ENCODE results near the gene CNOT3. TPM values are rescaled to one million over a fixed set of nuclear protein-coding genes. Genes with fewer than 3 reads are reported as not detected.
A peak's percentile ranks its signal among the peaks of the same experiment; 100 is the strongest.

Gene CNOT3
- total and polyA plus RNA-seq, 2 donors (not counting 3 experiments of a cell fraction or from before 2014, with no cell fraction given), result 20.4 to 74.7 TPM

DNA sequence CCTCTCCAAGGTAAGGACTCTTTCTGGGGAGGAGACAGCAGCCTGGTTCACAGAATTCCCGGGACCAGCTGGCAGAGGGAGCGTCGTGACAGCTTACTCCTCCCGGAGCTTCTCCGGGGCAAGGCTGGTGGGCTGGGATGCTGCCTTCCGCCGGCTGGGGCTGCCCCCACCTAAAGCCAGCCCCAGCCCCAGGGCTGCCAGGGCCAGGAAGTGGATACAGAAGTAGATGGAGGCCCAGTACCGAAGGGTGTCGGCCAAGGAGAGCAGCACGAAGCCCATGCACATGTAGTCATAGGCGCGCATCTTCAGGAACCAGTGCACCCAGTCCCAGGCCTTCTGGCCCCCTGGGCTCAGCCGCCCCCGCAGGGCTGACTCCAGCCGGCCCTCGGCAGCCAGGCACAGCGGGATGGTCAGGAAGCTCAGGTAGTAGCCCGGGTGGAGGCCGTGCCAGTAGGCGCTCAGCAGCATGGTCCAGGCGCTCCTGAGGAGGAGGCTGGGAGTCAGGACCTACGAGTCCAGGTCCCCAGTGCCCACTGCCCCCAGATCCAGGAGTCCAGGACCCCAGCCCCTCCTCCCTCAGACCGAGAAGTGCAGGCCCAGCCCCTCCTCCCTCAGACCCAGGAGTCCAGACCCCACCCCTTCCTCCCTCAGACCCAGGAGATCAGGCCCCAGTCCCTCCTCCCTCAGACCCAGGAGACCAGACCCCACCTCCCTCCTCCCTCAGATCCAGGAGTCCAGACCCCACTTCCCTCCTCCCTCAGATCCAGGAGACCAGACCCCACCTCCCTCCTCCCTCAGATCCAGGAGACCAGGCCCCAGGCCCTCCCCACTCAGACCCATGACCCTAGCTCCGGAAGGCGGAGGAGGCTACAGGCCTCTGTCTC is 36.6 kb downstream of the CNOT3 start:
- no peak overlapping the region for H3K9ac ChIP-seq (replicated peaks; ENCODE audit: extremely low read depth, insufficient read depth, low read length)
- no peak overlapping the region for H2AFZ ChIP-seq (ENCODE audit: low read depth, low read length)
- no peak overlapping the region for H3K4me3 ChIP-seq (replicated peaks in 1 of 3; ENCODE audit: insufficient read depth in 1 of 3, low read depth in 1 of 3, low read length in 3 of 3)
- TF ChIP-seq POLR2AphosphoS5 (IDR thresholded peaks at IDR 0.05; ENCODE audit: insufficient read depth, low read depth, low read length) (peak; percentile 43), EZH2 (IDR thresholded peaks at IDR 0.05; ENCODE audit: borderline replicate concordance, low read depth, low read length, severe bottlenecking) (no peak)
- H3K9me1 ChIP-seq (replicated peaks; ENCODE audit: control insufficient read depth, extremely low read depth, insufficient read depth, low read length), result no peaks in the 10 kb centered on the region
- POLR2A ChIA-PET, result no interaction called here
- intact Hi-C loops (cut with micrococcal nuclease), result no loop called here
- no peak for DNase-seq (ENCODE audit: low read depth, low spot score)
- no peak overlapping the region for H3K4me2 ChIP-seq (ENCODE audit: insufficient read depth, low read length)
- no peaks in the 10 kb centered on the region for H3K79me2 ChIP-seq (ENCODE audit: control insufficient read depth, insufficient read depth, low read length)
- H3K36me3 ChIP-seq (ENCODE audit: control insufficient read depth in 2 of 2, extremely low read depth in 1 of 2, insufficient read depth in 2 of 2, low read length in 2 of 2), result peaks cover 7 to 18% of the 10 kb centered on the region in 2 experiments
- H3K4me1 ChIP-seq (ENCODE audit: control insufficient read depth, extremely low read depth, insufficient read depth, low read length), result no peaks in the 10 kb centered on the region
- CTCF ChIA-PET, result interaction anchor here (1.0 to 2.3 kb wide), 4 partner anchors 15 to 92 kb away, joined by 3 to 5 read pairs (median 4); partner anchors contain the start of gene MBOAT7
- dilution Hi-C loops (cut with MboI; ENCODE audit: extremely low pct_ligation_motif_present, low sequenced_read_pairs), result no loop called here
- FAIRE-seq, result no peak
- no peaks in the 10 kb centered on the region for H3K27me3 ChIP-seq (ENCODE audit: control insufficient read depth in 2 of 2, insufficient read depth in 2 of 2, low read length in 2 of 2)
- H4K20me1 ChIP-seq (replicated peaks; ENCODE audit: control insufficient read depth, extremely low read depth, insufficient read depth, low read length), result no peaks in the 10 kb centered on the region
- no peak overlapping the region for H3K27ac ChIP-seq (ENCODE audit: insufficient read depth, low read depth, low read length)
- no peaks in the 10 kb centered on the region for H3K9me3 ChIP-seq (replicated peaks; ENCODE audit: control insufficient read depth, insufficient read depth, low read length)
- no TSS peak for BruUV-seq (replicated peaks)

DNA sequence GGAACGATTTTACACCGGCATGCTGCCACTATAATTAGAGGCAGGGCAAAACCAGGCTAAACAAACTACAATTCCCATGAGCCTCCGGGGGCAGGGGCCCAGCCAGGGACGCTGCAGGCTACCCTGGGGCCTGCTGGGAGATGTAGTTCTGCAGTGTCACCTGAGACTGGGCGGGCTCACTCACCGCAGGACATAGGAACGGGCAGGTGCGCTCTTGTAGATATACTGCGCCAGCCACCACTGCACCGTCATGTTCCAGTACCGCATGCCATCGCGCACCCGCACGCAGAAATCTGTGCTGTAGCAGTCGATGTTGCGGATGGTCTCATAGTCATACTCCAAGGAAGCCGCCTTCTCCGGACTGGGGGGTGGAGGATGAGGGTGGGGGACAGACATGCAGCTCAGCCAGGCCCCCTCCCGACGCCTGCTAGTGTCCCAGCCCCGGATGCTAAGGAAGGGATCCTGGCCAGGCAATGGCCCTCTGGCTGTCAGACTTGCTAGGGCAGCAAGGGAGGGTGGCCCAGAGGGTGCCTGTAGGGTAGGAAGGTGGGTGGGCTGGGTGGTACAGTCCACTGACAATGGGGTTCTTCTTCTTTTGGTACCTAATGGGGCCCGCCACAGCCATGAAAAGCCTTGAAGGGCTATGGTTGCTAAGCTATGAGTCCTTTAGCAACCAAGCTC is 41.2 kb downstream of the CNOT3 start:
- no peak overlapping the region for H2AFZ ChIP-seq (ENCODE audit: low read depth, low read length)
- TF ChIP-seq, protein P1, sequence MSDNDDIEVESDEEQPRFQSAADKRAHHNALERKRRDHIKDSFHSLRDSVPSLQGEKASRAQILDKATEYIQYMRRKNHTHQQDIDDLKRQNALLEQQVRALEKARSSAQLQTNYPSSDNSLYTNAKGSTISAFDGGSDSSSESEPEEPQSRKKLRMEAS (IDR thresholded peaks at IDR 0.05; ENCODE audit: insufficient read depth, insufficient read length), result no peak
- TF ChIP-seq POLR2A (IDR thresholded peaks at IDR 0.05; ENCODE audit: low read depth, low read length) (no peak), MYC (IDR thresholded peaks at IDR 0.05; ENCODE audit: low read depth, low read length) (no peak), POLR2AphosphoS5 (IDR thresholded peaks at IDR 0.05; ENCODE audit: insufficient read depth, low read depth, low read length) (no peak), EZH2 (IDR thresholded peaks at IDR 0.05; ENCODE audit: borderline replicate concordance, low read depth, low read length, severe bottlenecking) (no peak), GATA2 (IDR thresholded peaks at IDR 0.05; ENCODE audit: insufficient read depth, insufficient read length, low read depth, low read length) (no peak), FOS (IDR thresholded peaks at IDR 0.05; ENCODE audit: borderline replicate concordance, insufficient read depth, low read length) (no peak)
- TF ChIP-seq, protein P2, sequence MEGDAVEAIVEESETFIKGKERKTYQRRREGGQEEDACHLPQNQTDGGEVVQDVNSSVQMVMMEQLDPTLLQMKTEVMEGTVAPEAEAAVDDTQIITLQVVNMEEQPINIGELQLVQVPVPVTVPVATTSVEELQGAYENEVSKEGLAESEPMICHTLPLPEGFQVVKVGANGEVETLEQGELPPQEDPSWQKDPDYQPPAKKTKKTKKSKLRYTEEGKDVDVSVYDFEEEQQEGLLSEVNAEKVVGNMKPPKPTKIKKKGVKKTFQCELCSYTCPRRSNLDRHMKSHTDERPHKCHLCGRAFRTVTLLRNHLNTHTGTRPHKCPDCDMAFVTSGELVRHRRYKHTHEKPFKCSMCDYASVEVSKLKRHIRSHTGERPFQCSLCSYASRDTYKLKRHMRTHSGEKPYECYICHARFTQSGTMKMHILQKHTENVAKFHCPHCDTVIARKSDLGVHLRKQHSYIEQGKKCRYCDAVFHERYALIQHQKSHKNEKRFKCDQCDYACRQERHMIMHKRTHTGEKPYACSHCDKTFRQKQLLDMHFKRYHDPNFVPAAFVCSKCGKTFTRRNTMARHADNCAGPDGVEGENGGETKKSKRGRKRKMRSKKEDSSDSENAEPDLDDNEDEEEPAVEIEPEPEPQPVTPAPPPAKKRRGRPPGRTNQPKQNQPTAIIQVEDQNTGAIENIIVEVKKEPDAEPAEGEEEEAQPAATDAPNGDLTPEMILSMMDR (IDR thresholded peaks at IDR 0.05; ENCODE audit: extremely low read depth in 1 of 2, insufficient read depth in 1 of 2, low read depth in 1 of 2, low read length in 2 of 2), result no peak
- DNase-seq (ENCODE audit: low read depth, low spot score) (no peak), FAIRE-seq (no peak)
- H3K4me3 ChIP-seq (replicated peaks in 1 of 3; ENCODE audit: insufficient read depth in 1 of 3, low read depth in 1 of 3, low read length in 3 of 3), result no peak overlapping the region
- H4K20me1 ChIP-seq (replicated peaks; ENCODE audit: control insufficient read depth, extremely low read depth, insufficient read depth, low read length), result no peaks in the 10 kb centered on the region
- no peaks in the 10 kb centered on the region for H3K9me1 ChIP-seq (replicated peaks; ENCODE audit: control insufficient read depth, extremely low read depth, insufficient read depth, low read length)
- ChIA-PET POLR2A (interaction anchor here (0.8 kb wide), 1 partner anchor 14 kb away, joined by 3 read pairs; no protein-coding TSS in a partner anchor), CTCF (interaction anchor here (1.5 kb wide), 1 partner anchor 10 kb away, joined by 5 read pairs; the partner anchor contains the start of gene MBOAT7)
- H3K36me3 ChIP-seq (ENCODE audit: control insufficient read depth in 2 of 2, extremely low read depth in 1 of 2, insufficient read depth in 2 of 2, low read length in 2 of 2), result peaks cover 7 to 38% of the 10 kb centered on the region in 2 experiments
- no peaks in the 10 kb centered on the region for H3K9me3 ChIP-seq (replicated peaks; ENCODE audit: control insufficient read depth, insufficient read depth, low read length)
- H3K4me2 ChIP-seq (ENCODE audit: insufficient read depth, low read length), result no peak overlapping the region
- no peaks in the 10 kb centered on the region for H3K79me2 ChIP-seq (ENCODE audit: control insufficient read depth, insufficient read depth, low read length)
- no TSS peak for BruUV-seq (replicated peaks)
- dilution Hi-C loops (cut with MboI; ENCODE audit: extremely low pct_ligation_motif_present, low sequenced_read_pairs) (no loop called here), intact Hi-C loops (cut with micrococcal nuclease) (no loop called here)
- no peak overlapping the region for H3K9ac ChIP-seq (replicated peaks; ENCODE audit: extremely low read depth, insufficient read depth, low read length)
- no peak overlapping the region for H3K27ac ChIP-seq (ENCODE audit: insufficient read depth, low read depth, low read length)
- no peaks in the 10 kb centered on the region for H3K4me1 ChIP-seq (ENCODE audit: control insufficient read depth, extremely low read depth, insufficient read depth, low read length)
- no peaks in the 10 kb centered on the region for H3K27me3 ChIP-seq (ENCODE audit: control insufficient read depth in 2 of 2, insufficient read depth in 2 of 2, low read length in 2 of 2)

Measured in endothelial cell of umbilical vein (primary cell).